Loucy (cell line): ENCODE measurements around the gene TTC9B.

Experiments
- H2AFZ ChIP-seq: fragments of 200-600 bp; sonication (generic); 2 replicates; pipeline ENCODE4 v1.6.0; 2016; ENCODE audit warnings: antibody characterized with exemption, mild to moderate bottlenecking, low read length, moderate library complexity
- H3F3A ChIP-seq: fragments of 200-600 bp; 2 replicates; pipeline ENCODE4 v1.6.0; 2016; ENCODE audit warnings: antibody characterized with exemption, low read depth, mild to moderate bottlenecking
- H3K27me3 ChIP-seq: fragments of 200-600 bp; sonication (generic); 2 replicates; pipeline ENCODE4 v1.6.1; 2014; ENCODE audit warnings: low read length, mild to moderate bottlenecking; ENCODE audit not compliant: insufficient read depth, poor library complexity, severe bottlenecking
- H3K36me3 ChIP-seq: fragments of 200-600 bp; sonication (generic); 2 replicates; pipeline ENCODE4 v1.6.1; 2016; ENCODE audit warnings: low read length; ENCODE audit not compliant: insufficient read depth
- H3K4me1 ChIP-seq: fragments of 200-600 bp; sonication (generic); 2 replicates; pipeline ENCODE4 v1.5.1; 2014; ENCODE audit warnings: low read length, mild to moderate bottlenecking; ENCODE audit not compliant: insufficient read depth, poor library complexity, severe bottlenecking
- H3K4me2 ChIP-seq: fragments of 200-600 bp; sonication (generic); 2 replicates; pipeline ENCODE4 v1.6.0; 2014; ENCODE audit warnings: antibody characterized with exemption, low read length, low read depth, mild to moderate bottlenecking; ENCODE audit not compliant: poor library complexity, severe bottlenecking
- H3K4me3 ChIP-seq: fragments of 200-600 bp; sonication (generic); 2 replicates; pipeline ENCODE4 v1.5.1; 2014; ENCODE audit warnings: low read length, mild to moderate bottlenecking, mixed read lengths; ENCODE audit not compliant: poor library complexity, severe bottlenecking
- H3K79me2 ChIP-seq: fragments of 200-600 bp; sonication (generic); 2 replicates; pipeline ENCODE4 v1.6.1; 2014; ENCODE audit warnings: low read length; ENCODE audit not compliant: insufficient read depth
- H3K9ac ChIP-seq: fragments of 200-600 bp; sonication (generic); 2 replicates; pipeline ENCODE4 v1.6.0; 2014; ENCODE audit warnings: mild to moderate bottlenecking, low read depth, low read length, moderate library complexity; ENCODE audit not compliant: poor library complexity, severe bottlenecking
- H3K9me2 ChIP-seq: fragments of 200-600 bp; sonication (generic); replicated peaks from 2 replicates; pipeline ENCODE4 v1.6.1; 2016; ENCODE audit warnings: low read depth, low read length, mixed read lengths
- H3K9me3 ChIP-seq: fragments of 200-600 bp; sonication (generic); 2 replicates; pipeline ENCODE4 v1.6.1; 2014; ENCODE audit warnings: mild to moderate bottlenecking, antibody characterized with exemption, low read length, low read depth; ENCODE audit not compliant: insufficient read depth
- H4K20me1 ChIP-seq: fragments of 200-600 bp; sonication (generic); 2 replicates; pipeline ENCODE4 v1.6.0; 2014; ENCODE audit warnings: antibody characterized with exemption, low read length, mild to moderate bottlenecking; ENCODE audit not compliant: insufficient read depth, poor library complexity, severe bottlenecking
- CTCF ChIP-seq: fragments of 200-600 bp; sonication (generic); conservative IDR thresholded peaks from 2 replicates; pipeline ENCODE4 v1.5.1; 2014; ENCODE audit warnings: mild to moderate bottlenecking, antibody characterized with exemption, low read length
- EZH2phosphoT487 ChIP-seq: fragments of 200-600 bp; IDR thresholded peaks from 2 replicates; pipeline ENCODE4 v1.6.1; 2018; ENCODE audit warnings: antibody characterized with exemption, mild to moderate bottlenecking, moderate library complexity, borderline replicate concordance

The TTC9B gene

GRCh38 chr19:40261631-40262030 is 43.4 kb upstream of the TTC9B start:
- no peaks in the 10 kb centered on the region for H3K9me3 ChIP-seq
- no peak overlapping the region for H3K4me2 ChIP-seq
- no peaks in the 10 kb centered on the region for H3K4me1 ChIP-seq
- H3K9me2 ChIP-seq: no peaks in the 10 kb centered on the region
- no peak overlapping the region for H3K4me3 ChIP-seq
- no peaks in the 10 kb centered on the region for H3K27me3 ChIP-seq
- no peak overlapping the region for H2AFZ ChIP-seq
- H3K9ac ChIP-seq: no peak overlapping the region
- H3K79me2 ChIP-seq: peaks cover 64% of the 10 kb centered on the region; the same call in 1 of the 2 replicates
- peaks cover 20% of the 10 kb centered on the region for H4K20me1 ChIP-seq
- TF ChIP-seq CTCF: no peak
- no peak for TF ChIP-seq EZH2phosphoT487
- H3K36me3 ChIP-seq: peaks cover 38% of the 10 kb centered on the region; the same call in 1 of the 2 replicates
- no peaks in the 10 kb centered on the region for H3F3A ChIP-seq

- Histone ChIP-seq H3K9ac (no peak overlapping the region), H4K20me1 (peaks cover 10% of the 10 kb centered on the region), H3K4me2 (no peak overlapping the region), H3K27me3 (no peaks in the 10 kb centered on the region), H3K4me1 (no peaks in the 10 kb centered on the region), H3K9me3 (no peaks in the 10 kb centered on the region), H3F3A (no peaks in the 10 kb centered on the region), H3K79me2 (peaks cover 41% of the 10 kb centered on the region; the same call in 1 of the 2 replicates), H3K9me2 (no peaks in the 10 kb centered on the region), H2AFZ (no peak overlapping the region), H3K36me3 (peaks cover 48% of the 10 kb centered on the region; the same call in 1 of the 2 replicates), H3K4me3 (no peak overlapping the region)
- TF ChIP-seq CTCF (no peak), EZH2phosphoT487 (no peak)
Observed at GRCh38 chr19:40257096-40257517, 38.9 kb upstream of the TTC9B start.

GRCh38 chr19:40256512-40256911 is 38.3 kb upstream of the TTC9B start:
- H2AFZ ChIP-seq: no peak overlapping the region
- H3K4me2 ChIP-seq: no peak overlapping the region
- no peaks in the 10 kb centered on the region for H3K9me3 ChIP-seq
- no peaks in the 10 kb centered on the region for H3F3A ChIP-seq
- H3K4me1 ChIP-seq: no peaks in the 10 kb centered on the region
- H3K36me3 ChIP-seq: peaks cover 52% of the 10 kb centered on the region; the same call in 1 of the 2 replicates
- TF ChIP-seq CTCF: no peak
- TF ChIP-seq EZH2phosphoT487: no peak
- no peak overlapping the region for H3K9ac ChIP-seq
- no peaks in the 10 kb centered on the region for H3K27me3 ChIP-seq
- H3K9me2 ChIP-seq: no peaks in the 10 kb centered on the region
- H3K79me2 ChIP-seq: peaks cover 43% of the 10 kb centered on the region; the same call in 1 of the 2 replicates
- no peak overlapping the region for H3K4me3 ChIP-seq
- H4K20me1 ChIP-seq: peaks cover 10% of the 10 kb centered on the region
